SK-N-SH (cell line): Measurements from ENCODE around the gene EIF3K. TPM values are rescaled to one million over a fixed set of nuclear protein-coding genes. Genes with fewer than 3 reads are reported as not detected.

Source experiments
- CTCF ChIA-PET: fragments of 300-600, 350-600 bp; formaldehyde crosslinking; extraction: SDS; loops from one replicate; lab custom pipeline; 2021; lab: Yijun Ruan, JAX
- POLR2A ChIA-PET: fragments of 350-600 bp; sonication (Branson Sonifier 250); formaldehyde crosslinking; extraction: SDS; loops from one replicate; lab custom pipeline; 2020; ENCODE audit warnings: antibody characterized with exemption, inconsistent platforms; lab: Yijun Ruan, JAX
- DNase-seq: peaks from one replicate; pipeline ENCODE4 v3.0.0; 2012
- H2AFZ ChIP-seq: fragments of 200-600 bp; sonication (generic); 2 replicates; pipeline ENCODE4 v1.8.1; 2016; ENCODE audit warnings: antibody characterized with exemption, mild to moderate bottlenecking, low read depth
- H3F3A ChIP-seq: fragments of 200-600 bp; sonication (generic); replicated peaks from 2 replicates; pipeline ENCODE3; 2016; ENCODE audit warnings: antibody characterized with exemption, mild to moderate bottlenecking; ENCODE audit not compliant: insufficient read depth
- H3K27ac ChIP-seq, 2 experiments: fragments of 200-500 bp in 1 of 2; fragments of 200-600 bp in 1 of 2; sonication (Bioruptor generic) in 1 of 2; sonication (generic), shearing (Covaris generic) in 1 of 2; 2 replicates each; pipeline versions ENCODE4 v1.5.1 to v1.6.1; 2014 to 2016; ENCODE audit warnings: low read depth in 2 of 2, inconsistent platforms in 1 of 2, low read length in 1 of 2, mild to moderate bottlenecking in 1 of 2, mixed read lengths in 1 of 2
- H3K27me3 ChIP-seq: fragments of 200-600 bp; sonication (generic), shearing (Covaris generic); 2 replicates; pipeline ENCODE4 v1.6.1; 2016; ENCODE audit warnings: mixed run types; ENCODE audit not compliant: insufficient read depth
- H3K36me3 ChIP-seq, 2 experiments: fragments of 200-500 bp in 1 of 2; fragments of 200-600 bp in 1 of 2; sonication (Bioruptor generic) in 1 of 2; sonication (generic) in 1 of 2; replicated peaks in 1 of 2; 2 replicates each; pipeline versions ENCODE3 to v1.5.1; 2014 to 2016; ENCODE audit warnings: low read length in 1 of 2, mild to moderate bottlenecking in 1 of 2; ENCODE audit not compliant: insufficient read depth in 2 of 2, control insufficient read depth in 1 of 2
- H3K4me1 ChIP-seq, 2 experiments: fragments of 200-500 bp in 1 of 2; fragments of 200-600 bp in 1 of 2; sonication (Bioruptor generic) in 1 of 2; sonication (generic), shearing (Covaris generic) in 1 of 2; 2 replicates each; pipeline versions ENCODE4 v1.5.1 to v1.6.1; 2014 to 2016; ENCODE audit warnings: low read depth in 1 of 2, low read length in 1 of 2, mixed run types in 1 of 2; ENCODE audit not compliant: insufficient read depth in 2 of 2, control insufficient read depth in 1 of 2
- H3K4me2 ChIP-seq: fragments of 200-600 bp; sonication (generic), shearing (Covaris generic); 2 replicates; pipeline ENCODE4 v1.6.1; 2017; ENCODE audit warnings: mixed run types
- H3K4me3 ChIP-seq, 2 experiments: fragments of 200-500 bp in 1 of 2; fragments of 200-600 bp in 1 of 2; sonication (Bioruptor generic) in 1 of 2; sonication (generic), shearing (Covaris generic) in 1 of 2; 2 replicates each; pipeline versions ENCODE4 v1.5.1 to v1.8.1; 2014 to 2016; ENCODE audit warnings: low read depth in 2 of 2, inconsistent platforms in 1 of 2, low read length in 1 of 2, mild to moderate bottlenecking in 1 of 2, mixed read lengths in 1 of 2, moderate library complexity in 1 of 2
- H3K79me2 ChIP-seq: fragments of 200-600 bp; sonication (generic); 2 replicates; pipeline ENCODE4 v1.8.1; 2017; ENCODE audit warnings: mild to moderate bottlenecking; ENCODE audit not compliant: insufficient read depth
- H3K9ac ChIP-seq: fragments of 200-600 bp; sonication (generic); 2 replicates; pipeline ENCODE4 v1.6.1; 2017; ENCODE audit warnings: mixed run types
- H3K9me2 ChIP-seq: fragments of 200-600 bp; sonication (generic); 2 replicates; pipeline ENCODE4 v1.6.1; 2017; ENCODE audit warnings: mixed run types
- H3K9me3 ChIP-seq: fragments of 200-600 bp; sonication (generic); 2 replicates; pipeline ENCODE4 v1.6.1; 2017; ENCODE audit warnings: mixed run types, mild to moderate bottlenecking, moderate library complexity
- H4K20me1 ChIP-seq: fragments of 200-600 bp; sonication (generic); 2 replicates; pipeline ENCODE4 v1.6.1; 2017; ENCODE audit warnings: mild to moderate bottlenecking, mixed run types; ENCODE audit not compliant: insufficient read depth
- CTCF ChIP-seq: fragments of 200-600 bp; sonication (generic); IDR thresholded peaks from 2 replicates; pipeline ENCODE4 v1.6.1; 2017; ENCODE audit warnings: antibody characterized with exemption, mild to moderate bottlenecking, moderate library complexity
- FOXJ3 ChIP-seq: sonication (generic); formaldehyde crosslinking; IDR thresholded peaks from 2 replicates; pipeline ENCODE4 v1.5.1; 2020; ENCODE audit warnings: mild to moderate bottlenecking, missing genetic modification reagents
- GATA2 ChIP-seq: sonication (generic); formaldehyde crosslinking; IDR thresholded peaks from 2 replicates; pipeline ENCODE4 v1.5.0; 2020; ENCODE audit warnings: mild to moderate bottlenecking, missing genetic modification reagents
- MXI1 ChIP-seq: IDR thresholded peaks from 2 replicates; pipeline ENCODE4 v1.6.1; 2012; ENCODE audit warnings: mild to moderate bottlenecking, low read depth, low read length, improper control_type of control experiment
- NRF1 ChIP-seq: IDR thresholded peaks from 2 replicates; pipeline ENCODE4 v1.6.1; 2012; ENCODE audit warnings: low read depth, mild to moderate bottlenecking, low read length
- RAD21 ChIP-seq: IDR thresholded peaks from 2 replicates; pipeline ENCODE4 v1.6.1; 2012; ENCODE audit warnings: mild to moderate bottlenecking, low read length
- RCOR1 ChIP-seq: fragments of 150-350 bp; IDR thresholded peaks from 2 replicates; pipeline ENCODE4 v1.6.1; 2017; ENCODE audit warnings: antibody characterized with exemption, low read length
- REST ChIP-seq: IDR thresholded peaks from 2 replicates; pipeline ENCODE4 v1.6.1; 2012; ENCODE audit warnings: mild to moderate bottlenecking, low read depth, low read length, moderate library complexity
- RXRA ChIP-seq: IDR thresholded peaks from 2 replicates; pipeline ENCODE4 v1.4.0; 2012; ENCODE audit warnings: low read depth, mild to moderate bottlenecking, borderline replicate concordance
- SIN3A ChIP-seq: IDR thresholded peaks from 2 replicates; pipeline ENCODE4 v1.6.1; 2012; ENCODE audit warnings: low read depth, mild to moderate bottlenecking, low read length, moderate library complexity, borderline replicate concordance
- TAF1 ChIP-seq: IDR thresholded peaks from 2 replicates; pipeline ENCODE4 v1.6.1; 2012; ENCODE audit warnings: low read depth, mild to moderate bottlenecking, low read length, moderate library complexity, borderline replicate concordance
- TCF12 ChIP-seq: IDR thresholded peaks from 2 replicates; pipeline ENCODE4 v1.4.0; 2012
- TEAD4 ChIP-seq: IDR thresholded peaks from 2 replicates; pipeline ENCODE4 v1.4.0; 2012; ENCODE audit warnings: mild to moderate bottlenecking, borderline replicate concordance; ENCODE audit not compliant: insufficient read depth
- WGBS: methylation state at CpG from one replicate; pipeline ENCODE4 v1.1.6; 2017; ENCODE audit warnings: low lambda C conversion rate; 5-methylcytosine and 5-hydroxymethylcytosine counted together
- polyA plus RNA-seq, 3 experiments: library from polyadenylated mRNA; depleted of rRNA; stranded (reverse); fragments of >200 nt; gene quantifications; 2 replicates each; pipeline ENCODE4 v1.2.3, GENCODE V29; 2012
- TF ChIP-seq, protein P1 (sequence below): IDR thresholded peaks from 2 replicates; pipeline ENCODE4 v1.4.0; 2012; ENCODE audit warnings: low read depth, borderline replicate concordance
- TF ChIP-seq, protein P2 (sequence below): fragments of 150-350 bp; IDR thresholded peaks from 2 replicates; pipeline ENCODE4 v1.6.1; 2017; ENCODE audit warnings: antibody characterized with exemption, low read length, low read depth, borderline replicate concordance

Gene EIF3K
- polyA plus RNA-seq, 1 of the 3 experiments (the other 2 are of a cell fraction), result 484 TPM

DNA sequence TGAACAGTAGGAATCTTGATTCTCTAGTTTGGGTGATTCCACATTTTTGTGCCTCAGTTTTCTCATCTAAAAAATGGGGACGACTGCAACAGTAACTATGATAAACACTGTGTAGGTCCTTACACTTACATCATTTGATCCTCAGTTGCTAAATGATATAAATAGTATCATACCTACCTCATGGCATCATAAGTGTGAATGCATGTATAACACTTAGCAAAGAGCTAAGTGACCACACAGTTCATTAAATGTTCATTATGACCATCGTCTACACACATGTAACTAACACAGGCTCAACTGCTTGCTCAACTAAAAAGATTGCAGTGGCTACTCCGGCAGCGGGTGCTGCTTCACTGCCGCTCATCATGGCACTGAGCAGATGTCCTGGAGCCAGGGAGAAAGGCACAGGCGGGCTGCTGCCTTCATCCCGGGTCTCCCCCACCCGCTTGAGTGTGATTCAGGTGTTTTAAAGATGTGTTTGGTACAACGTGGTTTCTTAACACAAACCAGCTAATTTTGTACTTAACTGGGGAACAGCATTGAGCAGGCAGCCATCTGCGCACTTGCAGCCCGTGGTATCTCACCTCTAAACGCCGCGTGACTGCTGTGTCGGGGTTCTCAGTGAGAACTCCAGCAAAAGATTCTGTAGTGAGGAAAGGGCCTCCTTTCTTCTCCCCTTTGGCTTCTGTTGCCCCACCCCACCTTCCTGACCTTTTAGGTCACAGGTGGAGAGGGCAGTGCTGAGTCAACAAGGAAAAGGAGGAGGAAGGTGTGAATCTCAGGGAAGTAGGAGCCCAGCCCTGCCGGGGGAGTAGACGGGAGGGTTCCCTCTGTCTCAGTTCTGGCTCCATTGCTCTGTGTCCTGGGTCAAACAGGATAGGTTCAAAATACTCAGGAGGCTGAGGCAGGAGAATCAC is 16.8 kb downstream of the EIF3K start:
- WGBS, result 92% methylated on average over 14 of the region's 17 CpGs
- no peak overlapping the region for H3K4me2 ChIP-seq
- no peak overlapping the region for H3K27ac ChIP-seq

DNA sequence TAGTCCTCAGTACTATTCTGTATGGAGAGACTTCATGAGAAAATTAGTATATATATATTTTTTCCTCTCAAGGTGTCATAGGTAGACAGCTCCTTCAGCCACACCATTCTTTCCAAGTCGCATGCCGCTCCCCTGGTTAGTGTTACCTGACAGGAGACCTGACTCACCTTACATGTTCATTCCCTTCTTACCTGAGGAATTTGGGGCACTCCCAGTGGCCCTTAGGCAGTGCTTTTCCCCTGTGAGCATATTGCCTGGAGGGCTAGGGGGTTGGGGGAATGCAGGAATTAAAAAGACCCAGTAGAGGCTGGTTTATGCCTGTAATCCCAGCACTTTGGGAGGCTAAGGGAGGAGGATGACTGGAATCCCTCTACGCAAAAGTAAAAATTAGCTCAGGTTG is 19.5 kb downstream of the EIF3K start:
- ChIA-PET POLR2A (interaction anchor here (0.6 kb wide), 1 partner anchor 213 kb away, joined by 3 read pairs; no protein-coding TSS in a partner anchor), CTCF (interaction anchor here (0.9 to 8.7 kb wide), 4 partner anchors 8 to 292 kb away, joined by 3 to 73 read pairs (median 46); partner anchors contain the start of genes ACTN4, FAM98C, MRPS12 and SARS2)
- Histone ChIP-seq H3K4me3 (no peak overlapping the region), H3K9me2 (no peaks in the 10 kb centered on the region), H3K4me1 (no peaks in the 10 kb centered on the region; a peak in 1 of 4 replicates), H3K27me3 (no peaks in the 10 kb centered on the region), H4K20me1 (no peaks in the 10 kb centered on the region), H3K27ac (no peak overlapping the region), H3K4me2 (no peak overlapping the region), H3F3A (peaks cover 5% of the 10 kb centered on the region), H3K9me3 (no peaks in the 10 kb centered on the region), H2AFZ (no peak overlapping the region), H3K36me3 (peaks cover 18% of the 10 kb centered on the region in 2 experiments), H3K9ac (no peak overlapping the region), H3K79me2 (peaks cover 5% of the 10 kb centered on the region; the same call in 1 of the 2 replicates)
- DNase-seq, result no peak
- WGBS, result 100% methylated on average over 3 of the region's 3 CpGs
- no peak for TF ChIP-seq MXI1
- no peak for TF ChIP-seq TCF12
- TF ChIP-seq, protein P1, sequence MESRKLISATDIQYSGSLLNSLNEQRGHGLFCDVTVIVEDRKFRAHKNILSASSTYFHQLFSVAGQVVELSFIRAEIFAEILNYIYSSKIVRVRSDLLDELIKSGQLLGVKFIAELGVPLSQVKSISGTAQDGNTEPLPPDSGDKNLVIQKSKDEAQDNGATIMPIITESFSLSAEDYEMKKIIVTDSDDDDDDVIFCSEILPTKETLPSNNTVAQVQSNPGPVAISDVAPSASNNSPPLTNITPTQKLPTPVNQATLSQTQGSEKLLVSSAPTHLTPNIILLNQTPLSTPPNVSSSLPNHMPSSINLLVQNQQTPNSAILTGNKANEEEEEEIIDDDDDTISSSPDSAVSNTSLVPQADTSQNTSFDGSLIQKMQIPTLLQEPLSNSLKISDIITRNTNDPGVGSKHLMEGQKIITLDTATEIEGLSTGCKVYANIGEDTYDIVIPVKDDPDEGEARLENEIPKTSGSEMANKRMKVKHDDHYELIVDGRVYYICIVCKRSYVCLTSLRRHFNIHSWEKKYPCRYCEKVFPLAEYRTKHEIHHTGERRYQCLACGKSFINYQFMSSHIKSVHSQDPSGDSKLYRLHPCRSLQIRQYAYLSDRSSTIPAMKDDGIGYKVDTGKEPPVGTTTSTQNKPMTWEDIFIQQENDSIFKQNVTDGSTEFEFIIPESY, result no peak
- TF ChIP-seq SIN3A, result no peak
- no peak for TF ChIP-seq TEAD4
- TF ChIP-seq RCOR1, result no peak
- no peak for TF ChIP-seq REST

More for the DNA sequence above, 16.8 kb downstream of the EIF3K start:
- ChIA-PET CTCF (interaction anchor here (0.7 to 8.7 kb wide), 22 partner anchors 7 to 291 kb away, joined by 3 to 73 read pairs (median 4); partner anchors contain the start of genes ACTN4, EIF3K and FAM98C), POLR2A (interaction anchor here (1.3 kb wide), 1 partner anchor 158 kb away, joined by 4 read pairs; no protein-coding TSS in a partner anchor)
- TF ChIP-seq, protein P2, sequence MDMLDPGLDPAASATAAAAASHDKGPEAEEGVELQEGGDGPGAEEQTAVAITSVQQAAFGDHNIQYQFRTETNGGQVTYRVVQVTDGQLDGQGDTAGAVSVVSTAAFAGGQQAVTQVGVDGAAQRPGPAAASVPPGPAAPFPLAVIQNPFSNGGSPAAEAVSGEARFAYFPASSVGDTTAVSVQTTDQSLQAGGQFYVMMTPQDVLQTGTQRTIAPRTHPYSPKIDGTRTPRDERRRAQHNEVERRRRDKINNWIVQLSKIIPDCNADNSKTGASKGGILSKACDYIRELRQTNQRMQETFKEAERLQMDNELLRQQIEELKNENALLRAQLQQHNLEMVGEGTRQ, result no peak
- no peak for TF ChIP-seq RCOR1
- TF ChIP-seq GATA2 (CRISPR knock-in tag), result no peak
- TF ChIP-seq RAD21, result no peak
- TF ChIP-seq FOXJ3 (CRISPR knock-in tag), result no peak
- TF ChIP-seq NRF1, result no peak
- TF ChIP-seq TAF1, result no peak
- no peak for TF ChIP-seq CTCF
- TF ChIP-seq RXRA, result no peak
- no peaks in the 10 kb centered on the region for H3K9me3 ChIP-seq
- H2AFZ ChIP-seq, result no peak overlapping the region
- peaks cover 24 to 27% of the 10 kb centered on the region in 2 experiments for H3K36me3 ChIP-seq
- no peaks in the 10 kb centered on the region for H3K9me2 ChIP-seq
- no peaks in the 10 kb centered on the region for H3K27me3 ChIP-seq
- DNase-seq, result no peak
- no peak overlapping the region for H3K9ac ChIP-seq
- H4K20me1 ChIP-seq, result no peaks in the 10 kb centered on the region
- no peaks in the 10 kb centered on the region for H3K4me1 ChIP-seq
- no peak overlapping the region for H3K4me3 ChIP-seq
- peaks cover 5% of the 10 kb centered on the region; the same call in 1 of the 2 replicates for H3K79me2 ChIP-seq
- peaks cover 5% of the 10 kb centered on the region for H3F3A ChIP-seq
